HG02642 (cell line): ENCODE measurements around the gene MCCC1.

ENCODE experiments used
- ATAC-seq: cut with Tn5 transposase; IDR thresholded peaks from one replicate; pipeline ENCODE4 v1.9.1; 2021; ENCODE audit warnings: mild to moderate bottlenecking; ENCODE audit not compliant: unreplicated experiment, poor library complexity

The MCCC1 gene

DNA sequence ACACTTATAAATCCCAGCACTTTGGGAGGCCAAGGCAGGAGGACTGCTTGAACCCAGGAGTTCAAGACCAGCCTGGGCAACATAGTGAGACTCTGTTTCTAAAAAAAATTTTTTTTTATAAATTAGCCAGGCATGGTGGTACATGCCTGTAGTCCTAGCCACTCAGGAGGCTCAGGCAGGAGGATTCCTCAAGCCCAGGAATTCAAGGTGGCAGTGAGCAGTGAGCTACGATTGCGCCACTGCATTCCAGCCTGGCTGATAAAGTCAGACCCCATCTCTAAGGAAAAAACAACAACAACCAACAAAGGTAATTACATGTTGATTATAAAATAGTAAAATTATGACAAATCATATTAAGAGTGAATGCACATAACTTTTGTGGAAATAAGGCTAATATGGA is 40.9 kb downstream of the MCCC1 start:
- no peak for ATAC-seq

DNA sequence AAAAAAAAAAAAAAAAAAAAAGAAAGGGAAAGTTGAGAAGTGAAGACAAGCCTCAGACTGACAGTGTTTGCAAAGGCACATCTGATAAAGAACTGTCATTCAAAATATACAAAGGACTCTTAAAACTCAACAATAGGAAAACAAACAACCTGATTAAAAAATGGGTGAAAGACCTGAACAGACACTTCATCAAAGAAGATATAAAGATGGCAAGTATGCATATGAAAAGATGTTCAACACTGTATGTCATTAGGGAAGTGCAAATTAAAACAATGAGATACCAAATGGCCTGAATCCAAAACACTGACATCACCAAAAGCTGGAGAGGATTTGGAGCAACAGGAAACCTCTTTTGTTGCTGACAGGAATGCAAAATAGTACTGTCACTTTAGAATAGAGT is 48.6 kb downstream of the MCCC1 start:
- no peak for ATAC-seq

GRCh38 chr3:183046883-183047282 is 52.4 kb downstream of the MCCC1 start:
- no peak for ATAC-seq

DNA sequence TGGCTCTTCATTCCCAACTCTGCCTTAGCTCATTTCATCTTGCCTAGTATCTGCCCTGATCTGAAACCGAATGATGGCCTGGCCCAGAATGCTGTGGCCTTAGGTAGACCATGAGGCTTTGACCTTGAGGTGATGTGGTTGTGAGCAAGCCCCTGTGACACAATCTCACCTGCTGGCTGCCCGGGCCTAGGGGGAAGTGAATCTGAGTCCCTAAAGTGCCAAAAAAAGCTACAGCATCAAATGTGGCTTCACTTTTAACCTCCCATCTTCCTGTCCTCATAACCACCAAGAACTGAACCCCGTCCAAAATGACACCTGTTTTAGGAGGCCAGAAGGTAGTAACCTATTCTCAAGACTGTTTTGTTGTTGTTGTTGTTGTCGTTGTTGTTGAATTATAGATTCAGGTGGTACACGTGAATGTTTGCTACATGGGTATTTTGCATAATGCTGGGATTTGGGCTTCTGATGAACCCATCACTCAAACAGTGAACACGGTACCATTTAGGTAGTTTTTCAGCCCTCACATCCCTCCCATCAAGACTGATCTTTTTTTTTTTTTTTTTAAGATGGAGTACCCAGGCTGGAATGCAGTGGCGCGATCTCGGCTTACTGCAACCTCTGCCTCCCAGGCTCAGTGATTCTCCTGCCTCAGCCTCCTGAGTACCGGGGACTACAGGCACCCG is 54.6 kb downstream of the MCCC1 start:
- peak; percentile 94 for ATAC-seq

DNA sequence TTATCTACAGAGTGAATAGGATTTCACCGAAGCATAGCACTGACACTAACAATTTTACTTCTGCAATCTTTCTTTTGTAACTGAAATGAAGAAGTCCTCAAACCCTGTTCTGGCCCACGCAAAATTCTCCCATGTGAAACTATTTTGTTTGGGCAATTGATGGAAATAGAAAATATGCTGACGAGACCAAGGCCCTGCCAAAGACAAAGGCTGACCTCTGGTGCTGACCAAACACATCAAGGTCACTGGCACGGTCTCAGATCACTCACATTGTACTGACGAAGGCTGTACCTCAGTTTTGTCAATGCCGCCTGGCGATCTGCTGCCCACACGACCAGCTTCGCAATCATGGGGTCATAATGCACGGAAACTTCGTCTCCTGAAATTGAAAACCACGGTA is 60.5 kb downstream of the MCCC1 start:
- ATAC-seq: no peak

DNA sequence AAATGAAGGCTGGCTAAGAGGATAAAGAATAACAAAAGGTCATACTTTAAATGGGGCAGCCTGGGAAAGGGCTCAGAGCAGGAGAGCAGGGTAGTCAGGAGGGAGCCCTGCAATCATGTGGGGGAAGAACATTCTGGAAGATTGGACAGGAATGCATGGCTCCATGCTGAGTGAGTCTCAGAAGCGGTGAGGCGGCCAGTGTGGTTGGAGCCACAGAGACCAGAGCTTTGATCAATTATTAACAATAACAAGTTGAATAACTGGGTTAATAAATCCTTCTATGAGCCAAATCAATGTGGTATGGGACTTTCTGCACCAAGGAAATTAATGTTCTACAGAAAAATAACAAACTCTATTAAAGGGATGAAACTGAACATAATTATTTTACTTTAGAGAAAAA is 61.1 kb downstream of the MCCC1 start:
- no peak for ATAC-seq

- ATAC-seq: no peak
These were observed 65.5 kb downstream of the MCCC1 start for GRCh38 chr3:183033746-183034145.

DNA sequence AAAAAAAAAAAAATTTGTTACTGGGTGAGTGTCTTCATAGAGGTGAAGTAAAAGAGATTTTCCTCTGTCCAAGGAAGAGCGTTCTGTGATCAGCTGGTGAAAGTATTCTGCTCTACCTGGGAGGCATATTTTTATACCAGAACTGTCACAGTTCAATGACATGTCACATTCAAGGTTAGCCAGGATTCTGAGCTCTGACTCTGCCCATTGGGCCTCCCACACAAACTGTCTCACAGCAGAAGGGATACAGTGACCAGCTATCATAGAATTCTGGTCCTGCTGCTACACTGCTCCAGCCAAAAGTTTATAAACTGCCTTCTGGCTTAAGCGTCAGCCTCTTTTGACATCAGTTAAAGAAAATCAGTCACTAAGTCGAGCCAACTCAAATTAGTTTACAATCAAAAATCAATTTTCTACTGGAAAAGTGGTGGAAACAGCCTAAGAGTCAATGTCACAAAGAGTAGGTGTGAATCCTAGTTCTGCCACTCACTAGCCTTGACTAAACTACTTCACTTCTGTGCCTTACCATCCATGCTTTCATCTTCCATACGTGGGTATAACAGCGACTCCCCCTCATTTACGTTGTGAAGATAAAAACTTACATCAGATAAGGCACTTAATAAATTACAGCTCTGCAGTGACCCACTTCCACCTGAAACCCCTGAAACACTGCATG is 66.3 kb downstream of the MCCC1 start:
- no peak for ATAC-seq

DNA sequence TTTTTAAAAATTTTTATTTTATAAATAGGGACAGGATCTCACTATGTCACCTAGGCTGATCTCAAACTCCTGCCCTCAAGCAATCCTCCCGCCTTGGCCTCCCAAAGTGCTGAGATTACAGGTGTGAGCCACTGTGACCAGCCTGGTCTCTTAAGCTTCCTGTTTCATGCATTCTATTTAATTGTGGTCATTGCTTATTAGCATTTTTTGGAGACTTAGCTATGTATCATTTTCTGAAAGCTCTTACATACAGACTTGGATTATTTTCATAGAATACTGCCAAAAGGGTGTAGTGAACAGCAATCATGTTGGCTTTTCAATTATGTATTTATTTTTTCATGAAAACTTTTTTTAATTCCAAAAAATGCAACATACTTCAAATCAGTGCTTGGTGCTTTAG is 67.5 kb downstream of the MCCC1 start:
- no peak for ATAC-seq

DNA sequence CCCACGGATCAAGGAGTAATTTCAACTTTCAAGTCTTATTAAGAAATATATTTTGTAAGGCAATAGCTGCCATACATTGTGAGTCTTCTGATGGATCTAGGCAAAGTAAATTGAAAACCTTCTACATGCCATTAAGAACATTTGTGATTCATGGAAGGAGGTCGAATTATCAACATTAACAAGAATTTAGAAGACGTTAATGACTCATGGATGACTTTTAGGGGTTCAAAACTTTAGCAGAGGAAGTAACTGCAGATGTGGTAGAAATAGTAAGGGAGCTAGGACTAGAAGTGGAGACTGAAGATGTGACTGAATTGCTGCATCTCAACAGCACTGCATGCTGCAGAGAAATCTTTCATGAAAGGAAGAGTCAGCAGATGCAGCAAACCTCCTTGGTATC is 70.9 kb downstream of the MCCC1 start:
- no peak for ATAC-seq

GRCh38 chr3:183027276-183027675 is 72.0 kb downstream of the MCCC1 start:
- no peak for ATAC-seq

- no peak for ATAC-seq
These were observed 76.3 kb downstream of the MCCC1 start for GRCh38 chr3:183022936-183023516.

DNA sequence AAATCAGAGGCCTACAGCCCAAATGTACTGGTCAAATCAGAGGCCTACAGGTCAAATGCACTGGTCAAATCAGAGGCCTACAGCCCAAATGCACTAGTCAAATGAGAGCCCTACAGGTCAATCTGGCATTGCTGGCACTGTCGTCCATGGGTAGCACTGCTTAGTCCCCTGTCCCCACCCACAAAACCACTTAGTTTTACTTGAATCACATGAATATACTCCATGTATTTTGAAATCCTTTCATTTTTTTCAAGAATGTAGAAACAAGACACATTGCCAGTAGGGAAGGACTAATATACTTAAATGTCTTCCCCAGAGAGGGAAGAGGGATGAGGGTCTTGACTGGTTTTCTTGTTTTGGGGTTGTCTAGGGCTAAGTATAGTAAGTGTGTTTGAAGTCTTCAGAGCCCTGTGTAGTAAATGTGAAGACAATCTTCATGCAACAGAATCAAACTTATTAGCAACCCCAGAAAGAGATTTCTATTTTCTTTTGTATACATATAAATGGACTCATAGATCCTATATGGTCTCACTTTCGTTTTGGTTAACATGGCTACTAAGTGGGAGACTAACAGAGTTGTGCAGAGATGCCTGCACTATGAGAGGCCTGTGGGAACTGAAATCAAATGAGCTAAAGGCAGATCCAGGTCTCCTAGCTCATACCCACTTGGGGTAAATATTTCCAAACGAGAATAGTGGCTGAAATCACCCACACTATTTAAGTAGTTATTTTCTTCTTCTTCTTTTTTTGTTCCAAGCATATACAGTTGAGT is 80.7 kb downstream of the MCCC1 start:
- no peak for ATAC-seq

DNA sequence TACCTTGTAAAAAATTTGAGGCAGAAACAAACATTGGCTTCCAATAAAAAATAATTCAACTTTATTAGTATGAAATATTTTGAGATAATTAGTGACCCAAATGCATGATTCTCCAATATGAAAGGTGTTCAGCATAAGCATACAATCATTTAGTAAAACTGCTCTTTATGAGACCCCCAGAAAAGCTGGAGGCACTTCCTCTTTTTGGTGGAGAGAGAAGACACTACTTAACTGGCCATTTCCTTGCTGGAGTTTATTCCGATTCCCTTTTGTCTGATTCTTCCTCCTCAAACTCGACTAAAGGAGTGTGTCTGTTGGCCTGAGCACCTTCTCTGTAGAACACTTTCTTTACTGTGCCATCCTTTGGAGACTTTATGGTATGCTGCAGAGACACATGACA is 84.1 kb downstream of the MCCC1 start:
- no peak for ATAC-seq

DNA sequence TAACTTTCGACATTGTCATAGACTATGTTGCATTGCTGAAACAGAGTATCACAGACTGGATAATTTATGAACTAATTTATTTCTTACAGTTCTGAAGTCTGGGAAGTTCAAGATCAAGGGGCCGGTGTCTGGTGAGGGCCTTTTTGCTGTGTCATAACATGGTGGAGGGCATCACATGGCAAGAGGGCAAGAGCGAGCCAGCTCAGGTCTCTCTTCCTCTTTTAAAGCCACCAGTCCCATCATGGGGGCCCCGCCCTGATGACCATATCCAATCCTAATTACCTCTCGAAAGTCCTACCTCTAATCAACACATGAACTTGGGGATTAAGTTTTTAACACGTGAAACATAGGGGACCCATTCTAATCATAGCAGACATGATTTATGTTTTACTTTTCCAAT is 85.4 kb downstream of the MCCC1 start:
- no peak for ATAC-seq

GRCh38 chr3:183013074-183013473 is 86.2 kb downstream of the MCCC1 start:
- ATAC-seq: no peak

DNA sequence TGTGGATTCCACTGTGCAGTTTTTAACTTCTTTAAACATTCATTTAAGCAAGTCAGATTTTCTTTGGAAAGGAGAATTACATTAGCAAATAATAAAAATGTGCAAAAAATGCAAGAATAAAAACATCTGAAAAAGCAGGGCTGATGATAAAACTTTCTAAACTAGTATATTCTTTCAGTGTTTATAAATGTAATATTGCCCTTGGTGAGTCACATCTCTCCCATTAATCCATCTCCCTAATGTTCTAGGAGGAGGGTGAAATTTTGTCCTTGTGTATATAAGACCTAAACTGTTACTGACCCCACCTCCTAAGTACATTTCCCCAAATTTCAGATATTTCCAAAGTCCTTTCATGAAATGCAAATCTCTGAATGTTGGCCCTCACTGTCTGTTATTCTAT is 90.5 kb downstream of the MCCC1 start:
- ATAC-seq: no peak

- no peak for ATAC-seq
These were observed 91.0 kb downstream of the MCCC1 start for GRCh38 chr3:183008303-183008702.

- no peak for ATAC-seq
These were observed 92.8 kb downstream of the MCCC1 start for GRCh38 chr3:183006396-183007002.

- no peak for ATAC-seq
These were observed 99.5 kb downstream of the MCCC1 start for GRCh38 chr3:182999767-183000166.
